Ovary (tissue), 9 donors: Measurements from ENCODE around the gene RHD. TPM values are rescaled to one million over a fixed set of nuclear protein-coding genes. Genes with fewer than 3 reads are reported as not detected.

Source experiments
- DNase-seq, 5 donors: peaks; one replicate each; pipeline ENCODE4 v3.0.0-alpha.2; 2019 to 2020
- H3K27ac ChIP-seq, 2 donors: fragments of 200-600 bp; one replicate each; pipeline versions ENCODE4 v1.5.1 to v1.8.0; 2019 to 2022
- H3K27me3 ChIP-seq: fragments of 200-600 bp; one replicate; pipeline ENCODE4 v1.8.0; 2022
- H3K36me3 ChIP-seq: fragments of 200-600 bp; sonication (generic); one replicate; pipeline ENCODE4 v1.5.1; 2019
- H3K4me1 ChIP-seq: one replicate; pipeline ENCODE4 v1.8.1; 2013; ENCODE audit warnings: mild to moderate bottlenecking, moderate library complexity; ENCODE audit not compliant: insufficient read depth
- H3K4me3 ChIP-seq: fragments of 200-600 bp; sonication (generic); one replicate; pipeline ENCODE4 v1.5.1; 2017
- H3K9me3 ChIP-seq, 2 donors: fragments of 200-600 bp in 1 of 2; sonication (generic) in 1 of 2; one replicate each; pipeline versions ENCODE4 v1.5.1 to v1.8.1; 2013 to 2019; ENCODE audit warnings: mild to moderate bottlenecking in 1 of 2, moderate library complexity in 1 of 2
- CTCF ChIP-seq, 3 donors: fragments of 450-650 bp in 2 of 3; fragments of 200-600 bp in 1 of 3; IDR thresholded peaks; one replicate each; pipeline versions ENCODE4 v1.5.1 to v1.8.0; 2016 to 2022; ENCODE audit warnings: antibody characterized with exemption in 3 of 3, mild to moderate bottlenecking in 1 of 3
- EP300 ChIP-seq: sonication (generic); formaldehyde crosslinking; IDR thresholded peaks from one replicate; pipeline ENCODE4 v1.6.1; 2017; ENCODE audit warnings: antibody characterized with exemption
- POLR2A ChIP-seq: fragments of 450-650 bp; IDR thresholded peaks from one replicate; pipeline ENCODE4 v1.6.1; 2017; ENCODE audit warnings: antibody characterized with exemption, mild to moderate bottlenecking, moderate library complexity
- WGBS, 3 donors: extraction: QIAGEN DNeasy Blood & Tissue Kit in 1 of 3; methylation state at CpG; one replicate each; pipeline versions ENCODE4 v1.1.5 to v1.1.7; 2013 to 2017; 5-methylcytosine and 5-hydroxymethylcytosine counted together
- intact Hi-C, 4 donors: fragments of 100-400 bp; cut with DNase I; formaldehyde crosslinking; loops; one replicate each; pipeline versions ENCODE4 v1.11.0 to v1.15.1; 2022 to 2023
- polyA plus RNA-seq, 2 donors: library from polyadenylated mRNA; stranded (reverse); fragments of 200-250 nt in 1 of 2; fragments of 350-450 nt in 1 of 2; fragmentation: Illumina TruSeq in 1 of 2; extraction: RNeasy Lipid Tissue Mini Kit (QIAGEN cat#74804) in 1 of 2; gene quantifications; one replicate each; pipeline ENCODE4 v1.2.3, GENCODE V29; 2013 to 2014
- total RNA-seq, 7 donors: library from RNA; depleted of rRNA in 2 of 7; stranded (reverse); fragments of >200 nt in 2 of 7; fragmentation: NEBNext Ultra II Directional in 3 of 7; extraction: Animal tissue kit (Norgen Biotek cat#: 25700) in 3 of 7; gene quantifications; one replicate each; pipeline versions ENCODE4 v1.1.0 to v1.2.4, GENCODE V29; 2016 to 2023
- donor health status: DM: no; HTN: no; CAD: no; lungs with moderate emphysema.
- donor health status: DM: no; HTN: no; CAD: no.
- donor health status: Bipolar disorder and iron deficiency.
- donor health status: DM: yes; HTN: yes; CAD: no.
- donor health status: DM: no; HTN: no; CAD: no.
- donor health status: DM: yes; HTN: yes; CAD: no.

Gene RHD
- total and polyA plus RNA-seq, 9 donors: not detected

GRCh38 chr1:25247024-25247828 is 25.1 kb upstream of the RHD start, which contains the start of gene RSRP1:
Gene RSRP1, minus strand, starts transcription at chr1:25247454. Its CDS starts 491 bp downstream, at chr1:25246963.
- Histone ChIP-seq H3K27me3 (no peaks in the 10 kb centered on the region), H3K36me3 (no peaks in the 10 kb centered on the region), H3K4me1 (peaks cover 2% of the 10 kb centered on the region), H3K27ac (peak within 1 kb of the TSS; percentile 89 to 98), H3K9me3 (no peaks in the 10 kb centered on the region), H3K4me3 (peak within 1 kb of the TSS; percentile 90)
- intact Hi-C loops: loop anchor here in 1 of 4 donors (10.0 kb wide), 1 partner anchor 298 kb away; the partner anchor contains the start of gene LDLRAP1
- WGBS, 3 donors: 0% methylated on average over 78 to 79 of the region's 79 CpGs
- peak in 2 of 3 donors; percentile 39 to 57 for TF ChIP-seq CTCF (IDR thresholded peaks at IDR 0.05)
- peak; percentile 100 for TF ChIP-seq POLR2A
- TF ChIP-seq EP300: no peak
- DNase-seq: peak; percentile 99 to 100 (median 100)

- H3K36me3 ChIP-seq: no peaks in the 10 kb centered on the region
- no peaks in the 10 kb centered on the region for H3K27me3 ChIP-seq
- 19 to 23% (median 22%) methylated on average over 29 to 30 of the region's 30 CpGs for WGBS, 3 donors
- no peak for TF ChIP-seq POLR2A
- no peak for TF ChIP-seq CTCF (IDR thresholded peaks at IDR 0.05)
- no peak for TF ChIP-seq EP300
- H3K4me3 ChIP-seq: peak overlapping the region; percentile 90
- DNase-seq: no peak
- H3K4me1 ChIP-seq: peaks cover 2% of the 10 kb centered on the region
- H3K27ac ChIP-seq: peak overlapping the region; percentile 63 to 98
- intact Hi-C loops: loop anchor here in 1 of 4 donors (10.0 kb wide), 1 partner anchor 297 kb away; the partner anchor contains the start of gene LDLRAP1
- no peaks in the 10 kb centered on the region for H3K9me3 ChIP-seq
Observed at GRCh38 chr1:25247829-25248754, 24.2 kb upstream of the RHD start.

GRCh38 chr1:25253911-25254310 is 18.4 kb upstream of the RHD start:
- intact Hi-C loops: loop anchor here in 1 of 4 donors (10.0 kb wide), 1 partner anchor 91 kb away; no protein-coding TSS in a partner anchor
- 86 to 97% (median 91%) methylated on average over 2 of the region's 2 CpGs for WGBS, 3 donors
- H3K27ac ChIP-seq: no peak overlapping the region

More at GRCh38 chr1:25253911-25254310, 18.4 kb upstream of the RHD start:
- no peak overlapping the region for H3K4me3 ChIP-seq
- H3K27me3 ChIP-seq: no peaks in the 10 kb centered on the region
- no peak for TF ChIP-seq EP300
- TF ChIP-seq CTCF (IDR thresholded peaks at IDR 0.05): no peak
- TF ChIP-seq POLR2A: no peak
- DNase-seq: no peak
- no peaks in the 10 kb centered on the region for H3K9me3 ChIP-seq
- H3K36me3 ChIP-seq: no peaks in the 10 kb centered on the region
- no peaks in the 10 kb centered on the region for H3K4me1 ChIP-seq
